SK-N-SH (cell line): Measurements from ENCODE around the gene INHBE.

Experiments used
- FOXM1 ChIP-seq: IDR thresholded peaks from 2 replicates; pipeline ENCODE4 v1.4.0; 2012; ENCODE audit warnings: low read depth, mild to moderate bottlenecking
- GABPA ChIP-seq: IDR thresholded peaks from 2 replicates; pipeline ENCODE4 v1.4.0; 2012; ENCODE audit warnings: low read depth, mild to moderate bottlenecking
- POLR2AphosphoS5 ChIP-seq: IDR thresholded peaks from 2 replicates; pipeline ENCODE4 v1.6.1; 2012; ENCODE audit warnings: low read depth, low read length
- SMC3 ChIP-seq: IDR thresholded peaks from 2 replicates; pipeline ENCODE4 v1.6.1; 2012; ENCODE audit warnings: low read depth, low read length, improper control_type of control experiment
- TAF1 ChIP-seq: IDR thresholded peaks from 2 replicates; pipeline ENCODE4 v1.6.1; 2012; ENCODE audit warnings: low read depth, mild to moderate bottlenecking, low read length, moderate library complexity, borderline replicate concordance
- TF ChIP-seq, protein P1 (sequence below): fragments of 150-350 bp; IDR thresholded peaks from 2 replicates; pipeline ENCODE4 v1.6.1; 2017; ENCODE audit warnings: antibody characterized with exemption, low read length, low read depth, borderline replicate concordance
- TF ChIP-seq, protein P2 (sequence below): fragments of 200-600 bp; sonication (generic); IDR thresholded peaks from 2 replicates; pipeline ENCODE4 v1.6.1; 2017; ENCODE audit warnings: antibody characterized with exemption, mild to moderate bottlenecking, moderate library complexity

DNA sequence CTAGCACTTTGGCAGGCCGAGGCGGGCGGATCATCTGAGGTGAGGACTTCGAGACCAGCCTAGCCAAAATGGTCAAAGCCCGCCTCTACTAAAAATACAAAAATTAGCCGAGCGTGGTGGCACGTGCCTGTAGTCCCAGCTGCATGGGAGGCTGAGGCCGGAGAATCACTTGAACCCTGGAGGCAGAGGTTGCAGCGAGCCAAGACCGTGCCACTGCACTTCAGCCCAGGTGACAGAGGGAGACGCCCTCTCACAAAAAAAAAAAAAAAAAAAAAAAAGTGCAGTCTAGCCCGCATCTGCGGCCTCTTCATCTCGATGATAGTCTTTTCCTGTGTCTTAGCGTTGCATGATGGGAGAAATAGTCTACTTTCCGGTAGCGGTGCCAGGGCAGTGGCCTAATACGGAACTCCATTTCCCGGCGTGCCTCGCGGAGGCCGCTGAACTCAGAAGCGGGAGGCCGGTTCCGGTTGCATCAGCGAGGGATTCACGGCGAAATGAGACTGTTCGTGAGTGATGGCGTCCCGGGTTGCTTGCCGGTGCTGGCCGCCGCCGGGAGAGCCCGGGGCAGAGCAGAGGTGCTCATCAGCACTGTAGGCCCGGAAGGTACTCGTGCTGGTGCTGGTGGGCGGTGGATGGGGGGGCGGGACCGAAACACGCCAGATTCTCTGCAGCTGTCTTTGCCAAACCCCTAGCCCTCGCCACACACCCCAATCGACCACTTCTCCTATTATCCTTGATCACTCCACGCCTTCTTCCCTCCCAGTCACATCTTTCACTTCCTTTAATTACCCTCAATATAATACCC lies 32.7 kb downstream of the INHBE start, which contains the start of gene MARS1:
- TF ChIP-seq SMC3 (no peak), FOXM1 (no peak), POLR2AphosphoS5 (peak; percentile 83), GABPA (peak; percentile 95), TAF1 (peak; percentile 76; the same call in 1 of the 2 replicates)
- TF ChIP-seq, protein P1, sequence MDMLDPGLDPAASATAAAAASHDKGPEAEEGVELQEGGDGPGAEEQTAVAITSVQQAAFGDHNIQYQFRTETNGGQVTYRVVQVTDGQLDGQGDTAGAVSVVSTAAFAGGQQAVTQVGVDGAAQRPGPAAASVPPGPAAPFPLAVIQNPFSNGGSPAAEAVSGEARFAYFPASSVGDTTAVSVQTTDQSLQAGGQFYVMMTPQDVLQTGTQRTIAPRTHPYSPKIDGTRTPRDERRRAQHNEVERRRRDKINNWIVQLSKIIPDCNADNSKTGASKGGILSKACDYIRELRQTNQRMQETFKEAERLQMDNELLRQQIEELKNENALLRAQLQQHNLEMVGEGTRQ = no peak
- TF ChIP-seq, protein P2, sequence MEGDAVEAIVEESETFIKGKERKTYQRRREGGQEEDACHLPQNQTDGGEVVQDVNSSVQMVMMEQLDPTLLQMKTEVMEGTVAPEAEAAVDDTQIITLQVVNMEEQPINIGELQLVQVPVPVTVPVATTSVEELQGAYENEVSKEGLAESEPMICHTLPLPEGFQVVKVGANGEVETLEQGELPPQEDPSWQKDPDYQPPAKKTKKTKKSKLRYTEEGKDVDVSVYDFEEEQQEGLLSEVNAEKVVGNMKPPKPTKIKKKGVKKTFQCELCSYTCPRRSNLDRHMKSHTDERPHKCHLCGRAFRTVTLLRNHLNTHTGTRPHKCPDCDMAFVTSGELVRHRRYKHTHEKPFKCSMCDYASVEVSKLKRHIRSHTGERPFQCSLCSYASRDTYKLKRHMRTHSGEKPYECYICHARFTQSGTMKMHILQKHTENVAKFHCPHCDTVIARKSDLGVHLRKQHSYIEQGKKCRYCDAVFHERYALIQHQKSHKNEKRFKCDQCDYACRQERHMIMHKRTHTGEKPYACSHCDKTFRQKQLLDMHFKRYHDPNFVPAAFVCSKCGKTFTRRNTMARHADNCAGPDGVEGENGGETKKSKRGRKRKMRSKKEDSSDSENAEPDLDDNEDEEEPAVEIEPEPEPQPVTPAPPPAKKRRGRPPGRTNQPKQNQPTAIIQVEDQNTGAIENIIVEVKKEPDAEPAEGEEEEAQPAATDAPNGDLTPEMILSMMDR = peak; percentile 32
